ENCODE measurements around the gene TRMT10B.

TRMT10B gene

GRCh38 chr9:37787059-37787458 lies 33.5 kb downstream of the TRMT10B start:
- TF ChIP-seq, protein P1, sequence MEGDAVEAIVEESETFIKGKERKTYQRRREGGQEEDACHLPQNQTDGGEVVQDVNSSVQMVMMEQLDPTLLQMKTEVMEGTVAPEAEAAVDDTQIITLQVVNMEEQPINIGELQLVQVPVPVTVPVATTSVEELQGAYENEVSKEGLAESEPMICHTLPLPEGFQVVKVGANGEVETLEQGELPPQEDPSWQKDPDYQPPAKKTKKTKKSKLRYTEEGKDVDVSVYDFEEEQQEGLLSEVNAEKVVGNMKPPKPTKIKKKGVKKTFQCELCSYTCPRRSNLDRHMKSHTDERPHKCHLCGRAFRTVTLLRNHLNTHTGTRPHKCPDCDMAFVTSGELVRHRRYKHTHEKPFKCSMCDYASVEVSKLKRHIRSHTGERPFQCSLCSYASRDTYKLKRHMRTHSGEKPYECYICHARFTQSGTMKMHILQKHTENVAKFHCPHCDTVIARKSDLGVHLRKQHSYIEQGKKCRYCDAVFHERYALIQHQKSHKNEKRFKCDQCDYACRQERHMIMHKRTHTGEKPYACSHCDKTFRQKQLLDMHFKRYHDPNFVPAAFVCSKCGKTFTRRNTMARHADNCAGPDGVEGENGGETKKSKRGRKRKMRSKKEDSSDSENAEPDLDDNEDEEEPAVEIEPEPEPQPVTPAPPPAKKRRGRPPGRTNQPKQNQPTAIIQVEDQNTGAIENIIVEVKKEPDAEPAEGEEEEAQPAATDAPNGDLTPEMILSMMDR (IDR thresholded peaks at IDR 0.05; ENCODE audit: borderline replicate concordance, insufficient read depth, low read depth, low read length) = no peak

DNA sequence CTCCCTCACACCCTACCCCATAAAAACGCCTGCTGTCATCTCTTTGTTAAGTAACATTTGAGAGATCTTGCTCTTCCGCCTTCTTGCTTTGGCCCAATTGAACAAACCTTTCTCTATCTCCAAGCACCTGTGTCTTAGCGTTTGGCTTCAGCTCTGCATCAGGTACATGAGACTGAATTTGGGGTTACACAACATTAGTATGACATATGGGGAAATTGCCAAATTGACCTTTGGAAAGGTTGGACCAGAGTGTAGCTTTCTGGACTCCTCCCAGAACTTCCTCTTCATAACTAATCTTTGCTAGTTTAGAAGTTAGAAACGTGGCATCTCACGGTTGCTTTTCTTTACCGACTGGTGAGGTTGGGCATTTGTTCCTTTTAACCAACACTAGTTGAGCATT lies 34.7 kb downstream of the TRMT10B start:
- TF ChIP-seq, protein P1 (IDR thresholded peaks at IDR 0.05; ENCODE audit: borderline replicate concordance, insufficient read depth, low read depth, low read length) = no peak
- H3K4me3 ChIP-seq (ENCODE audit: low read depth, low read length) = no peak overlapping the region

More at GRCh38 chr9:37787059-37787458, 33.5 kb downstream of the TRMT10B start:
- no peak overlapping the region for H3K4me3 ChIP-seq (ENCODE audit: low read depth, low read length)

GRCh38 chr9:37790096-37790495 lies 36.5 kb downstream of the TRMT10B start:
- TF ChIP-seq, protein P1 (IDR thresholded peaks at IDR 0.05; ENCODE audit: borderline replicate concordance, insufficient read depth, low read depth, low read length) = no peak
- no peak overlapping the region for H3K4me3 ChIP-seq (ENCODE audit: low read depth, low read length)

DNA sequence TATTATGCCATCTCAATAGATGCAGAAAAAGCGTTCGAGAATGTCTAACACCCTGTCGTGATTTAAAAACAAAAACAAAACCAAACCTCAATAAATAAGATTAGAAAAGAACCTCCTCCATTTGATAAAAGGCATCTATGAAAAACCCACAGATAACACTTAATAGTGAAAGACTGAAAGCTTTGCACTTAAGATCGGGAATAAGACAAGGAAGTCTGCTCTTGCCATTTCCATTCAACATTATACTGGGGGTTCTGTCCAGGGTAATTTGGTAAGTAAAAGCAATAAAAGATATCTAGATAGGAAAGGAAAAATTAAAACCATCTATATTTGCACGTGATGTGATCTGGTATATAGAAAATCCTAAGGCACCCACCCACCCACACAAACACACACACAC lies 38.5 kb downstream of the TRMT10B start:
- TF ChIP-seq, protein P1 (IDR thresholded peaks at IDR 0.05; ENCODE audit: borderline replicate concordance, insufficient read depth, low read depth, low read length) = no peak
- no peak overlapping the region for H3K4me3 ChIP-seq (ENCODE audit: low read depth, low read length)

- no peak overlapping the region for H3K4me3 ChIP-seq (ENCODE audit: low read depth, low read length)
- TF ChIP-seq, protein P1 (IDR thresholded peaks at IDR 0.05; ENCODE audit: borderline replicate concordance, insufficient read depth, low read depth, low read length) = no peak
These were observed 42.6 kb downstream of the TRMT10B start for GRCh38 chr9:37796232-37796631.

- H3K4me3 ChIP-seq (ENCODE audit: low read depth, low read length) = no peak overlapping the region
- TF ChIP-seq, protein P1 (IDR thresholded peaks at IDR 0.05; ENCODE audit: borderline replicate concordance, insufficient read depth, low read depth, low read length) = no peak
These were observed 45.1 kb downstream of the TRMT10B start for GRCh38 chr9:37798677-37799076.

DNA sequence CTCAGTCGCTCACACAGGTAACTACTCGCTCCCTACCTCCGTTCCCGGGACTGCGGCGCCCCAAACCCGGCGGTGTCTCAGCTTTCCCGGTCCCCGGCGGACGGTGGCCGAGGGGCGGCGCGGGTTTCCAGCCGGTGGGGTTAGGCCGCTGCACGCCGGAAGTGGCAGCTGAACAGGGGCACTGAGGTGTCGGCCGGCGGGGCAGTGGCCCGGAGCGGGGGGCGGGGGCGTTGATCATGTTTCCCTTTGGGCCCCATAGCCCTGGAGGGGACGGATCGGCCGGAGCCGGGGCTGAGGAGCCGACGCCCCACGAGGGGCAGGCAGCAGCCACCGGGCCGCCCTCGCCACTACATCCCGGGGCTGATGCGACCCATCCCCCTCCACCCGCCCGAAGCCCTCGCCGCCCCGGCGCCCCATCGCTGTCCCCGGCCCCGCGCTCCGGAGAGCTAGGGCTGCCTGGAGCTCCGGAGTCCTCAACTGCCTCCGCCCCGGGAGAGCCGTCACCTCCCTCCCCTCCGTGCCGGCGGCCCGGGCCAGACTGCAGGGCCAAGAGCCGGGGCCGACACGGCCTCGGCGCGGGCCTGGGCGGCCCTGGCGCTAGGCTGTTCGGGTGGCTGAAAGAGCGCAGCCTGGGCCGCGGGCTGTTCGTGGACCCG lies 47.2 kb downstream of the TRMT10B start, which contains the start of gene DCAF10:
Gene DCAF10, plus strand, starts transcription at position 167 of the 656 bp plus-strand sequence. Its CDS starts 70 bp downstream, at position 237.
- peak within 1 kb of the TSS; percentile 80 for H3K4me3 ChIP-seq (ENCODE audit: low read depth, low read length)
- TF ChIP-seq, protein P1 (IDR thresholded peaks at IDR 0.05; ENCODE audit: borderline replicate concordance, insufficient read depth, low read depth, low read length) = no peak
